NCI-H146 treated with DMSO at 0.1 percent for 48 hours (cell line): ENCODE data around the gene LRIG1.

ENCODE experiments used
- DNase-seq: peaks from one replicate; lab custom pipeline; 2025; ENCODE audit not compliant: unreplicated experiment; lab: John Stamatoyannopoulos, UW

Gene LRIG1

GRCh38 chr3:66404903-66405700 is 95.7 kb downstream of the LRIG1 start:
- DNase-seq: no peak

GRCh38 chr3:66404197-66404596 is 96.6 kb downstream of the LRIG1 start:
- DNase-seq: no peak

GRCh38 chr3:66403323-66403990 is 97.4 kb downstream of the LRIG1 start:
- no peak for DNase-seq

- no peak for DNase-seq
Measured at GRCh38 chr3:66402596-66403290, 98.1 kb downstream of the LRIG1 start.

- no peak for DNase-seq
Measured at GRCh38 chr3:66401675-66402491, 98.9 kb downstream of the LRIG1 start.

GRCh38 chr3:66401157-66401550 is 99.7 kb downstream of the LRIG1 start:
- DNase-seq: no peak

GRCh38 chr3:66400411-66401156 is 100.2 kb downstream of the LRIG1 start:
- no peak for DNase-seq

- DNase-seq: no peak
Measured at GRCh38 chr3:66399529-66400232, 101.1 kb downstream of the LRIG1 start.

GRCh38 chr3:66398228-66399025 is 102.4 kb downstream of the LRIG1 start:
- DNase-seq: peak; percentile 79

- DNase-seq: no peak
Measured at GRCh38 chr3:66397745-66398144, 103.1 kb downstream of the LRIG1 start.

- DNase-seq: no peak
Measured at GRCh38 chr3:66396888-66397287, 103.9 kb downstream of the LRIG1 start.

GRCh38 chr3:66396161-66396760 is 104.6 kb downstream of the LRIG1 start:
- DNase-seq: no peak

GRCh38 chr3:66395635-66396034 is 105.2 kb downstream of the LRIG1 start:
- no peak for DNase-seq

- DNase-seq: no peak
Measured at GRCh38 chr3:66394753-66395249, 106.0 kb downstream of the LRIG1 start.

GRCh38 chr3:66394019-66394752 is 106.6 kb downstream of the LRIG1 start:
- DNase-seq: no peak

- DNase-seq: no peak
Measured at GRCh38 chr3:66393333-66394005, 107.4 kb downstream of the LRIG1 start.

- DNase-seq: no peak
Measured at GRCh38 chr3:66392966-66393332, 107.9 kb downstream of the LRIG1 start.
